EH (cell line): ENCODE results near the gene RDH5.

Experiments used
- DNase-seq: peaks from one replicate; pipeline ENCODE4 v3.0.0-alpha.2; 2015; ENCODE audit warnings: low read depth

Gene RDH5

GRCh38 chr12:55720071-55720564 is at the start of gene RDH5:
Gene RDH5, plus strand, starts transcription at chr12:55720393. Its CDS starts 792 bp downstream, at chr12:55721185.
- peak; percentile 89 for DNase-seq

DNA sequence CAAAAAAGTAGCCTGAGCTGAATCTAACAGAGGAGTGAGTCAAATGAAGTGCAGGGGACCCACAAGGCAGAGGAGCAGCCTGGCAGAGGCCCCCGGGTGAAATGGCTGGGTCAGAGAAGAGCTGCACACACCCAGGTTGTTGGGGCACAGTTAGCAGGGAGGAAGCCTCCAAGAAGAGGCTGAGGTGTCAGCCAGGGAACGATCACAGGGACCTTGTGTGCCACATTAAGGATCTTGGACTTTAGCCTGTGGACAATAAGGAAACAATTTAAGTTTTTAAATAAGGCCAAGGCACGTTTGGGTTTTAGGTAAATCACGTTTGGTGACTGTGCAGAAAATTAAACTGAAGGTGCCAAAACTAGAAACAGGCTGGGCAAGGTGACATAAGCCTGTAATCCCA is 48.4 kb upstream of the RDH5 start:
- DNase-seq, result no peak

- no peak for DNase-seq
These were observed 46.6 kb upstream of the RDH5 start for GRCh38 chr12:55673638-55674037.

- DNase-seq, result no peak
These were observed 44.5 kb upstream of the RDH5 start for GRCh38 chr12:55675666-55676065.

DNA sequence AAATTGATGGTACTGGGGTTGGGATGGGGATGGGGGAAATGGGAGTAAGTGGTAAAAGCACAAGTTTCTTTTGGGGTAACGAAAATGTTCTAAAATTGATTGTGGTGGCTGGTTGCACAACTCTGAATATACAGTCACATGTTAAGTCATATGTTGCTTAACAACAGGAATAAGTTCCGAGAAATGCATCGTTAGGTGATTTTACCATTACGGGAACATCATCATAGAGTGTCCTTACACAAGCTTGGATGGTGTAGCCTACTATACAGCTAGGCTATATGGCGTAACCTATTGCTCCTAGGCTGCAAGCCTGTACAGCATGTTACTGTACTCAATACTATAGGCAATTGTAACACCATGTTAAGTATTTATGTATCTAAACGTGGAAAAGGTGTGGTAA is 43.5 kb upstream of the RDH5 start:
- no peak for DNase-seq

DNA sequence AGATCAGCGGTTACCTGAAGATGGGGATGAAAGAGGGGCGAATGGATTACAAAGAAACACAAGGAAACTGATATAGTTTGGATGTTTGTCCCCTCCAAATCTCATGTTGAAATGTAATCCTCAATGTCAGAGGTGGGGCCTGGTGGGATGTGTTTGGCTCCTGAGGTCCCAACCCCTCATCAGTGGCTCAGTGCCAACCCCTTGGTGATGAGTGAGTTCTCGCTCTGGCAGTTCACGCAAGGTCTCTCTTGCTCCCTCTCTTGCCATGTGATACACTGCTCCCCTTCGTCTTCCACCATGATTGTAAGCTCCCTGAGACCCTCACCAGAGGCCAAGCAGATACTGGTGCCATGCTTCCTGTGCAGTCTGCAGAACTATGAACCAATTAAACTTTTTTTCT is 40.5 kb upstream of the RDH5 start:
- no peak for DNase-seq

- DNase-seq, result peak; percentile 61
These were observed 38.8 kb upstream of the RDH5 start for GRCh38 chr12:55681142-55682077.

GRCh38 chr12:55682087-55682796 is 38.0 kb upstream of the RDH5 start:
- no peak for DNase-seq

GRCh38 chr12:55683676-55684075 is 36.5 kb upstream of the RDH5 start:
- no peak for DNase-seq

DNA sequence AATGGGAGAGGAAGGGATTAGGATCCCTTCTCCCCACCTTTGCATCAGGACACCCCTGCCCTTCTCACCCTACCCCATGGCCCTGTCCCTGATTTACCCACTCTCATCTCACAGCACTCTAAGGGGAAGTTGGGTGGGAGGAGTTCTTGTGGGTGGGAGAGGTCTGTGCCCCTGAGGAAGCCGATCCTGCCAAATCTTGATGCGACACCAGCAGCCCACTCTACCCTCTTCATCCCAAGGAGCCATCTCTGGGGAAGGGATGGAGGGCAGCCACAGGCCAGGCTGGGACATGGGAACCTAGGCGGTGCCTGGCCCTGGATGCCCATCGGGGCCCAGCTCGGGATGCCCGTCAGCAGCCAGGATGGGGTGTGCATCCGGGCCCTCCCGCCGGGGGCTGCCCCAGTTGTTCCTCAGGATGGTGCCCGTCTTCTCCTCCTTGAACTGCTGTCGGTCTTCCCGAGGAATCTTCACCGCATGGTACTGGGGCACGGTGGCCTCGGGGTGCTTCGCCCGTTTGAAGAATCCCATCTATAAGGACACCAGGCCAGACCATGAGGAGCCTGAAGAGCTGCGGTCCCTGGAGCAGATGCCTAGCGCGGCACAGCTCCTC is 35.3 kb upstream of the RDH5 start:
- no peak for DNase-seq

DNA sequence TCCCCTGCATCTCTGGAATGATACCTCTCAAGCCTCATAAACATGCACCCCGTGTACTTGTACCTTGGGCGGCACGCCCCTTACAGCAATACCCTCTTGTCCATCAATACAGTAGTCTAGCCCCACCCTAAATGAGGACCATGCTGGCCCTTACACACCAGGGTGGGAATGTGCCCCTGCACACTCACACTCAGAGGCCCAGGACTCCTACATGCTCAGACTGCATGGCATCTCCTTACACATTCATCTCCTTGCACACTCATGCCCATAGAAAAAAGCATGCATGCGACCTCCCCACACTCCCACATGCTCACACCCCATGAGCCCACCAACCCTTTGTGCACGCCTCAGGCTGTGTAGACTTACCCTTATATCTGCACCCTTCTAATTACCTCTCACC is 34.5 kb upstream of the RDH5 start:
- no peak for DNase-seq

- peak; percentile 15 for DNase-seq
These were observed 33.7 kb upstream of the RDH5 start for GRCh38 chr12:55686366-55687010.

DNA sequence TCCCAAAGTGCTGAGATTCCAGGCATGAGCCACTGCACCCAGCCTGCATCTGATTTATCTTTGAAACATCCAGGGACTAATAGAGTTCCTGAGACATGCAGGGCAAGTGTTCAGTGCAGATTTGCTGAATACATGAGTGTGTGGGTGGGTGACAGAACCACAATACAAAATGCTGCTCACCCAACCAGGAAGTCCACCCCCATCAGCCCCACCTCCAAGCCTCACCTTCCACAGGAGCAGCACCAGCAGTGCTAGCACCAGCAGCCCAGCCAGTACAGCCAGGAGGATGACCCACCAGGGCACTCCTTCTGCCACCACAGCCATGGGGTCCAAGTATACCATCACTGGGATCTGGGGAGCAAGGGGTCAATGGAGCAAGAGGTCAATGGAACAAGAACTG is 32.4 kb upstream of the RDH5 start:
- no peak for DNase-seq

DNA sequence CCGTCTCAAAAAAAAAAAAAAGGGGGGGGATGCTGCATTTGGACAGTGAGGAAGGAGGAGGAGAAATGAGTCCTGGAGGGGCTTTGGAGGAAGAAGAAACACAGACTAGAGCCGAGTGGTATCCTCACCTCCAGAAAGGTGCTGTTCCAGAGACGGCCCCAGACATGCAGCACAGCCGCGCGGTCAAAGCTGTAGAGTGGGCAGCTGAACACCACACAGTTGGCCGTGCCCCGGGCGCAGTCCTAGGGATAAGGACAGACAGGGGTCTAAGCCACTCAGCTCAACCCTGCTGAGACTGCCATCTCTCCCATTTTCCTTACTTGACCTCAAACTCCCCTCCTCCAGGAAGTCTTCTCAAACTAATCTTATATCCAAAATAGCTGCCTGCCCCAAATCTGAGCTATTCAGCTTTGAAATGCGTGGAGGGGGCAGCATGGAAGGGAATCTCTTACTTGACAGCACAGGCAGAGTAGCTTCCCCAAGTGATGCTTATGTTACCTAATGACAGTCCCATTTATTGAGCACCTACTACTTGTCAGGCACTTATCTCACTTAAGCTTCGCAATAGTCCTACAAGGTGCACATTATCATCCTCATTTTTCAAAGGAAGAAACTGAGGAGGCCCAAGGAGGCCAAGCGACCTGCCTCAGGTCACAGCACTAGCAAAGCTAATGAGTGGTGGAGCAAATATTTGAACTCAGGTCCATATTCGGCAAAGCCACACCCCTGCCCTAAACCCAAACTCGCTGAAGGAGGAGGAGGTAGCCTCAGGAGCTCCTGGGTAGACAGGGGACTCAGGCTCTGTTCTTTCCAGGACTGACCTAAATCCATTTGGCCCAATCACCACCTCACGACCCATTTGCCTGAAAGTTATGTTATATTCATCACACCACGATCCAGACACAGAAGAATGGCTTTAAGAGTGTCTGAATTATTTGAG is 31.2 kb upstream of the RDH5 start:
- no peak for DNase-seq

DNA sequence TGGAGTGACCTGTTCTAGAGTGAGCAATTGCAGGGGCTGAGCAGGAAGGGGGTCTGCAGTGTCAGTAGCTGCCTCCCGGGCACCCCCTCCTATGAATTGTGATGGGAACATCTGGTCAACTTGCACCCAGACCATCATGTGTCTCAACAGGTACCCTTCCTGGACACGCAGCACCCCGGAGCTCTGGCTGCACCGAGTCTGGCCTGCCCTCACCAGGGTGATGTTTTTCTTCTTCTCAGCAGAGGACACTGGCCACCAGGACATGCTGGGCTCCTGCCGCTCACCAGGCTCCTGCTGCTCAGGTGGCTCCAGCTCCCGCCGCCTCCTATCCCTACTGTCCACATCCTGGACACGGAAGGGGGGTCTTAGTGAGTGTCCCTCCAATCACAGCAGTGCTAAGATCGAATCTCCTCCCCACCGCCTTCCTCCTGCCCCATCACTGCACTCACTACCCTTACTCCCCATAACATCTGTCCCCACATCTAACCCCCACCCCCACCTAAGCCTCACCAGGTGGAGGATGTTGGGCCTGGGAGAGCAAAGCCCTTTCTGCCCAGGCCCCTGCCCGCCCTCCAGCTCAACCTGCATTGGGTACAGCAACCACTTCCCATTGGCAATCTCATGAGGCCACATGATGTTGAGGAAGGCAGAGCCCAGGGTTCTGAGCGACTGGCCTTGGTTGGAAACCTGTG is 27.4 kb upstream of the RDH5 start:
- no peak for DNase-seq

DNA sequence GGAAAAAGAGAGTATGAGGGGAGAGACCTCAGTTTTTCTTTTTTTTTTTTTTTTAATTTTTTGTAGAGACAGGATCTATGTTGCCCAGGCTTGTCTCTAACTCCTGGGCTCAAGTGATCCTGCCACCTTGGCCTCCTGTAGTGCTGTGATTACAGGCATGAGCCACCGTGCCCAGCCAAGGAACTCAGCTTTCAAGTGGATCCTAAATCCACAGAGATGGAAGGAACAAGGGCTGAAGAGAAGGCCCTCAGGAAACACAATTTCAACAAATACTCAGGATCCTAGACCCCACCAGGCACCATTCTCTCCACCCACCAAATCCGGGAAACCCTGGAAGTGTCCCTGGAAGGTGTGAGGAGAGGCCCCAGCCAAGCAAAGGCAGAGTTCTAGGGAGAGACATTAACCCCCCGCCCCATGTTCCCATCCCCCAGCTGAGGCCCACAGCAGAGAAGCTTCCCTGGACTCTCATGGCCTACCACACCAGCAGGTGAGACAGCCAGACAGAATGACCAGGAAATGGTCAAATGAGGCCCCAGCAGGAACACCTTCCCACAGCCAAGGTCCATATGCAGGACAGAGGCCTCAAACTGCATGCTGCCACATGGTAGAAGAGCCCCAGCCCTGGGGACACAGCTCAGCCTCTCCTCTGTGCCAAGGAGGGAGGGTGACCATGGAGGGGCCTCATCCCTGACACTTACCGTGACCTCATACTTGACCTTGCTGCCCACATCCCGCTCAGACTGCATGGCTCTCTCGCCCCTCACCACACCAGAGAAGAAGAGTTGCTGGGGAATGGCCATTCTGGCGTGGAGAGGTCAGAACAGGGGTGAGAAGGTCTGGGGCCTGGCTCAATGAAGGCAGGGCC is 26.6 kb upstream of the RDH5 start:
- DNase-seq, result no peak

DNA sequence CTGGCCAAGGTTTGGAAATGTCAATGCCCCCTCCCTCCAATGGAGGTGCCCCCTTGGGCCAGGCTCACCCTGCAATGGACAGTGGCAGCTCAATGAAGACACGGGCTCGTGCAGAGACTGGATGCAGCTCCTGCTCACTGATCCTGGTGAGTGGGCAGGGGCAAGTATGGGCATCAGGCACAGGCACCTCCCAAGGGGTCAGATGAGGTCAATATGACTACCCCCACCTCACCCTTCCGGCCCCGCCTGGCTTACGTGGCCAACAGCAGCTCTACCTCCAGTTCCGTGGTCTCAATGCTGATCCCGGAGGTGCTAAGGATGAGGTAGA is 26.0 kb upstream of the RDH5 start:
- DNase-seq, result no peak

GRCh38 chr12:55694651-55695050 is 25.5 kb upstream of the RDH5 start:
- DNase-seq, result no peak

DNA sequence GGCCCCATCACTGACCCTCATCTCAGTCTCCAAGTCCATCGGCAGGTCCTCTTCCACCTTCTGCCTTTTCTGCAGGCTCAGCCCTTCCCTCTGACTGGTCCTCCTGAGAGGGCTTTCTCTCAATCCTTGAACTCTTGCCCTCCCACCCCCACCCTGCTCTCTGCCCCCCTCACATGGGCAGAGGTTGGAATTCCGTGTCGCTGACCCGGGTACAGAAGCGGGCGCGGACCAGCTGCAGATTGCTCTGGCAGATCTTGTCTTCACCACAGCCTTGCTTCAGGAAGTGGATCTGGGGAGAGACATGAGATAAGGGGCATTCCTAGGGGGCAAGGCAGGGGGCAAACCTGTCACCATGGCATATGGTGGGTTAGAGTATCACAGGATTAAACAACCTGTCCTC is 24.8 kb upstream of the RDH5 start:
- DNase-seq, result no peak

DNA sequence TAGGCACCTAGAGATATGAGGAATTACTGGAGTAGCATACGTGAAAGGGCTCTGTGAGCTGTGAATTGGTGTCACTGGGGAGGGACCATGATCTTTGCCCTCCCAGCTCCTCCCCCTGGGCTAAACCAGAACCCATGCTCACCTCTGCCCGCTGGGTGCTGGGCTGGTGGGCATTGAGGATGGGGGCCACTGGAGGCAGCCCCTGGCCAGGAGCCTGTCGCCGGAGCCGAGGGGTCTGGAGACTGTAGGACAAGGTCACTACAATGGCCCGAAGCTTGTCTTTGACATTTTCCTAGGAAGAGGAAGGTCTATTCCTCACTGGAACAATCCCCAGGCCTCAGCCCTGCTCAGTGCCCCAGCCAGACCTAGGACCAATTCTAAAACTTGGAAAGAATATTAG is 24.1 kb upstream of the RDH5 start:
- DNase-seq, result no peak
